ENCODE results near the gene WWOX. TPM values are rescaled to one million over a fixed set of nuclear protein-coding genes. Genes with fewer than 3 reads are reported as not detected.

The WWOX gene
- total and polyA plus RNA-seq, 2 of the 8 experiments (the other 6 are each of a cell fraction or from before 2014, with no cell fraction given) = 5.4 to 16.7 TPM

DNA sequence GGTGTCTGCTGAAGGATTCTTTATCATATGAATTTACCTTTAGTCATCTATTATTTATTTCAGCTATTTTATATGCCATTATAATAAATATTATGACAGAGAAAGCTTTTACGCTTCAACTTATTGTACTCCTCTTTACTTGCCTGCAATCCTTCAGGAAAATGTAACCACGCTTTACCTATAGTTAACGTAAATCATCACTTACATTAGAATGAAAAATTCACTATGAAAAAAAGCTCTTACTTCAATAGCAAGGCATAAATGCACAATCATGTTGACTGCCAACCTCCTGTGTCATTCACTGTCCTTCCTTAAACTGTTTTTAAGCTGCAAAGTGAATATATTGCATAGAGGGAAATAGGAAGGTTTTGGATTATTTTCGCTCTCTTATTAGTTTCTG lies 277.9 kb downstream of the WWOX start:
- CTCF ChIA-PET (ENCODE audit: partially characterized antibody) = interaction anchor here (0.5 to 1.3 kb wide), 5 partner anchors 9 to 108 kb away, joined by 3 to 10 read pairs (median 5); no protein-coding TSS in a partner anchor
- no peak overlapping the region for H2BK15ac ChIP-seq (ENCODE audit: low read length)
- FAIRE-seq = no peak
- no peak for TF ChIP-seq RBBP5 (IDR thresholded peaks at IDR 0.05; ENCODE audit: borderline replicate concordance, low read depth, low read length)
- no peak for TF ChIP-seq ZNF274 (IDR thresholded peaks at IDR 0.05; ENCODE audit: borderline replicate concordance, extremely low read depth, low read length)
- no peak for TF ChIP-seq CHD2 (IDR thresholded peaks at IDR 0.05; ENCODE audit: low read length)
- no peak for TF ChIP-seq SRF (IDR thresholded peaks at IDR 0.05; ENCODE audit: low read depth, low read length)
- TF ChIP-seq SIN3A (conservative IDR thresholded peaks at IDR 0.05 in 1 of 2, IDR thresholded peaks at IDR 0.05 in 1 of 2; ENCODE audit: low read depth in 1 of 2, low read length in 2 of 2) = no peak
- TF ChIP-seq TAF7 (optimal IDR thresholded peaks at IDR 0.05; ENCODE audit: borderline replicate concordance, low read depth, low read length) = no peak
- TF ChIP-seq E2F6 (IDR thresholded peaks at IDR 0.05) = no peak
- no peak for TF ChIP-seq SP1 (IDR thresholded peaks at IDR 0.05; ENCODE audit: low read depth, low read length)
- no peak for TF ChIP-seq EZH2 (IDR thresholded peaks at IDR 0.05; ENCODE audit: low read depth, low read length, severe bottlenecking)
- no peak for TF ChIP-seq JUND (IDR thresholded peaks at IDR 0.05; ENCODE audit: low read length)
- TF ChIP-seq SUZ12 (IDR thresholded peaks at IDR 0.05; ENCODE audit: low read length) = no peak
- TF ChIP-seq HDAC2 (IDR thresholded peaks at IDR 0.05; ENCODE audit: borderline replicate concordance in 1 of 2, low read depth in 2 of 2, low read length in 2 of 2) = no peak

More for the DNA sequence above, 277.9 kb downstream of the WWOX start:
- H2AFZ ChIP-seq (ENCODE audit: low read length) = no peak overlapping the region
- H2BK12ac ChIP-seq (ENCODE audit: low read depth, low read length) = no peak overlapping the region
- H2BK20ac ChIP-seq (ENCODE audit: low read length) = no peak overlapping the region
- no peak overlapping the region for H3K14ac ChIP-seq (ENCODE audit: insufficient read length)
- no peaks in the 10 kb centered on the region for H3K36me3 ChIP-seq (ENCODE audit: control insufficient read depth in 2 of 4, insufficient read depth in 4 of 4, low read length in 3 of 4)
- no peak overlapping the region for H3K56ac ChIP-seq (replicated peaks; ENCODE audit: insufficient read length, low read depth, low read length)
- H3K18ac ChIP-seq (ENCODE audit: extremely low read depth, low read length) = no peak overlapping the region
- no peaks in the 10 kb centered on the region for H3K27me3 ChIP-seq (replicated peaks in 1 of 4; ENCODE audit: control insufficient read depth in 3 of 4, extremely low read depth in 1 of 4, insufficient read depth in 3 of 4, low read length in 3 of 4)
- H4K91ac ChIP-seq (replicated peaks; ENCODE audit: insufficient read length, low read length) = no peak overlapping the region
- DNase-seq (ENCODE audit: low read depth in 1 of 2, low spot score in 2 of 2) = no peak
- no peak overlapping the region for H3K4me2 ChIP-seq (ENCODE audit: insufficient read depth in 1 of 2, low read depth in 2 of 2, low read length in 2 of 2)
- H2BK5ac ChIP-seq (ENCODE audit: low read depth, low read length) = no peak overlapping the region
- H3K23ac ChIP-seq (ENCODE audit: insufficient read length) = no peak overlapping the region
- no peaks in the 10 kb centered on the region for H4K20me1 ChIP-seq (replicated peaks in 1 of 2; ENCODE audit: control insufficient read depth in 1 of 2, insufficient read depth in 2 of 2, low read length in 2 of 2)
- H2AK5ac ChIP-seq (ENCODE audit: low read depth, low read length) = no peak overlapping the region
- peaks cover 2 to 8% (median 3%) of the 10 kb centered on the region in 4 experiments; a peak in 4 of 7 replicates for H3K4me1 ChIP-seq (replicated peaks in 1 of 4; ENCODE audit: control insufficient read depth in 3 of 4, insufficient read depth in 4 of 4, low read length in 3 of 4)
- no peak overlapping the region for H3K4ac ChIP-seq (replicated peaks; ENCODE audit: insufficient read length, low read depth, low read length)
- H4K5ac ChIP-seq (ENCODE audit: insufficient read length, low read depth, low read length) = no peak overlapping the region
- H3K9me3 ChIP-seq (ENCODE audit: insufficient read depth in 2 of 2, low read depth in 1 of 2, low read length in 1 of 2) = no peaks in the 10 kb centered on the region
- H3K23me2 ChIP-seq (ENCODE audit: low read depth, low read length) = no peaks in the 10 kb centered on the region; the same call in 1 of the 2 replicates
- no peak overlapping the region for H2BK120ac ChIP-seq (replicated peaks; ENCODE audit: low read depth, low read length)
- H3K27ac ChIP-seq (ENCODE audit: low read depth, low read length) = no peak overlapping the region
- no peak overlapping the region for H3K4me3 ChIP-seq (ENCODE audit: extremely low read depth in 1 of 4, insufficient read depth in 2 of 4, low read depth in 3 of 4, low read length in 4 of 4)
- no peak overlapping the region for H3K9ac ChIP-seq (replicated peaks in 1 of 4; ENCODE audit: extremely low read depth in 1 of 4, low read depth in 3 of 4, low read length in 3 of 4)
- WGBS, 2 experiments (ENCODE audit: extremely low coverage in 1 of 2, insufficient coverage in 1 of 2, insufficient read length in 1 of 2, insufficient replicate concordance in 2 of 2, low coverage in 1 of 2, low lambda C conversion rate in 2 of 2, missing lambda C conversion rate in 1 of 2) = 98% methylated on average over 4 of the region's 4 CpGs; no CpG with 5 or more reads in 1 of the 2 experiments
- no peak overlapping the region for H4K8ac ChIP-seq (ENCODE audit: extremely low read depth, insufficient read depth, low read length)
- H3K79me2 ChIP-seq (ENCODE audit: control insufficient read depth in 1 of 2, insufficient read depth in 2 of 2, low read length in 2 of 2) = no peaks in the 10 kb centered on the region
- H3K79me1 ChIP-seq (ENCODE audit: low read depth, low read length) = no peaks in the 10 kb centered on the region
- POLR2A ChIA-PET (ENCODE audit: partially characterized antibody) = no interaction called here

Data from H1 (cell line).